ENCODE results near the gene AEBP2.
A peak's percentile ranks its signal among the peaks of the same experiment; 100 is the strongest.

The AEBP2 gene

GRCh38 chr12:19507823-19508222 is 68.5 kb downstream of the AEBP2 start:
- DNase-seq (ENCODE audit: low spot score), result no peak

GRCh38 chr12:19510461-19510860 is 71.2 kb downstream of the AEBP2 start:
- no peak for DNase-seq (ENCODE audit: low spot score)

DNA sequence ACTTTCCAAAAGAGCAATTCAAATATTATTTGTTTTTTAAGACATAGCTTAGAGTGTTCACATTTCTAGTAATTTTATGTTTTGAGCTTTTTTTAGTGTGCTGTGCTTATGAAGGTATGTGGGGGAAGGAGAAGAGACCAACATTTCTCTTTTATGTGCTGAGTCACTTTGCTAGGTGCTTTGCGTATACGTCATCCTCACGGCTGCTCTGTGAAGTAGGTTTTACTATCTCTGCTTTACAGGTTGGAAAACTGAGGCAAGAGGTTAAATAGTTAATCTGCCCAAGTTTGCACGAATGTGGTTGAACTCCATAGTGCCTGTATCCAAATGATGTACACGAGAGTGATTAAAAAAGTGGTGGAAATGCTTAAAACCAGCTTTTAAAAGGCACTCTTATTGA is 75.9 kb downstream of the AEBP2 start:
- DNase-seq (ENCODE audit: low spot score), result no peak

- no peak for DNase-seq (ENCODE audit: low spot score)
Measured at GRCh38 chr12:19517583-19517982, 78.3 kb downstream of the AEBP2 start.

DNA sequence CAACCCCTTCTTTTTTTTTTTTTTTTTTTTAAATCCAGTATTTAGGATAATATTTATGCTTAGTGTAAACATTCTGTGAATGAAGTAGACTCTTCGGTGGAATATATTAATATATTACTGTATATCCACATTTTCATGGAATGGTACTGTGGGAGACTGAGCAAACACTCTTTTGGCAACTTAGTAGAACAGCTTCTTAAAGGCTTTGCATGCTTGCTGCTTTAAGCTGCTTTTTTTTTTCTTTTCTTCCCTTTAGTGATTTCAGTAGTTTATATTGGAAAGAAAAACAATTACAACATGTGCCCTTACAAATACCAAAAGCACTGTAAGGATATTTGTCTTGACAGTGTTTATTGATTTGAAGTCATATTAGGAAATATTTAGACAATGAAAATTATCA is 78.9 kb downstream of the AEBP2 start:
- DNase-seq (ENCODE audit: low spot score), result no peak

DNA sequence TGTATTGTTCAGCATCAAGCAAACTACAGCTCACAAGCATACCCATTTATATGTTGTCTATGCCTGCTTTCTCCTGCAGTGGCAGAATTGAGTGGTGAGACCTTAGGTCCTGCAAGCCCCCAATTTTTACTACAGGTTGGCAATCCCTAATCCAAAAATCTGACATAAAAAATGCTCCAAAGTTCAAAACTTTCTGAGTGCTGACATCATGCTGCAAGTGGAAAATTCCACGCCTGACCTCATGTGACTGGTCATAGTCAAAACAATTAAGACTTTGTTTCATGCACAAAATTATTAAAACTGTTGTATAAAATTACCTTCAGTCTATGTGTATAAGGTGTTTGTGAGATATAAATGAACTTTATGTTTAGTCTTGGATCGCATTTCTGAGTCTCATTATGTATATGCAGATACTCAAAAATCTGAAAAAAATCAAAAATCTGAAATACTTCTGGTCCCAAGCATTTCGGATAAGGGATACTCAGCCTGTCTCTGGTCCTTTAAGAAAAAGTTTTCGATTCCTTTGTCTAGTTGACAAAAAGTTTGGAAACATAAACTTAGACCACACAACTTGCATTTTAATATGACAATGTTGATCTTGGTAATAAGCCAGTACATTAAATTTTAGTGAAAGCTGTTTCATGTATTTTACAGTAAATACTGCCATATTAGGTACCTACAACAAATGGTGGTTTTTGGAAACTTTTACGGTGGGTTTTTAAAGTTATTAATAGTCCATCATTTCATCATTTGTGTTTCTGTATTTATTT is 81.5 kb downstream of the AEBP2 start:
- DNase-seq (ENCODE audit: low spot score), result no peak

GRCh38 chr12:19525274-19525673 is 86.0 kb downstream of the AEBP2 start:
- DNase-seq (ENCODE audit: low spot score), result no peak

- DNase-seq (ENCODE audit: low spot score), result no peak
Measured at GRCh38 chr12:19527866-19528265, 88.6 kb downstream of the AEBP2 start.

- no peak for DNase-seq (ENCODE audit: low spot score)
Measured at GRCh38 chr12:19528750-19529149, 89.5 kb downstream of the AEBP2 start.

DNA sequence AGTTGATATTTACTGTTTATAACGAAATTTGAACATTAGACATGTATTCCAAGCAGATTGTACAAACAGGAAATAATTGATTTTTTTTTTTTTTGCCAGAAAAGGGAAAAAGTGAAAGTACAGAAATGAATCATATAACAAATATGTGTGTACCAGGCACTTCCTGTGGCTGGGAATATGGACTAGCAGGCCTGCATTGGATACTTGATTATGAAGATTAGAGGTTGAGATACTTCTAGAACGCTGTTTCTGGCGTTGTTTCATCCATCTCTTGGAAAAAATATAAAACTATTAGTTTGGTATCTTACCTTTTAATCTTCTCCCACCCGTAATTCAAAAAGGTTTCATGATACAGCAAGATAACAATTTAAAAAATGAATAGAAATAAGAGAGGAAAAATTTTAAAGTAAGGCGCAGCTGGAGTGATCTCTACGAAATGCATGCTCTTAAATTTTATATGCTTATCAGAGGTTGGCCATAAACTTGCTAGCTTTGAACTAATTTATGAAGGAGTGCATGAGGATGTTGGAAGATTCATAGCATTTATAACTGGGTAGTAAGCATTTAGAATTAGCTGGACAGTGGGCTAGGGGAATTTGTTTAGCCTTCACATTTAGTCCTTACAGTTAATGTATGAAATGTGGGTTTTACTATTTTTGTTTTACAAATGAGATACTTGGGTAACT is 90.8 kb downstream of the AEBP2 start:
- no peak for DNase-seq (ENCODE audit: low spot score)

DNA sequence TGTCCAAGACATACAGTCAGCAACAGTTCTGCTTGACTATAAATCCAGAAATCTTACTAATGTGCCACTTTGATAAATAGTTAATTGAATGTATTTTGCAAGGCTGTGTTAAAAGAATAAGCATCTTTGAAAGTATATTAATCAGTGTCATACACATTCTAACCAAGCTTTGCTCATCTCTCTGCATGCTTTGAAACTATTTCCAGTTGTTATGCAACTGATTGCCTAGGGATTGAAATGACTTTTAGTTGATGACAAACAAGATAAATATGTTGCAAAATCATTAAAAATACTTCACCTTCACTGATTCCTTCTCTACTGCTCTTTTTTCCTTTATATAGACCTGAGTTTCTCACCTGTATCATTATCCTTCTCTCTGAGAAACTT is 91.3 kb downstream of the AEBP2 start:
- DNase-seq (ENCODE audit: low spot score), result no peak

GRCh38 chr12:19533567-19533966 is 94.3 kb downstream of the AEBP2 start:
- no peak for DNase-seq (ENCODE audit: low spot score)

- no peak for DNase-seq (ENCODE audit: low spot score)
Measured at GRCh38 chr12:19539071-19539470, 99.8 kb downstream of the AEBP2 start.

DNA sequence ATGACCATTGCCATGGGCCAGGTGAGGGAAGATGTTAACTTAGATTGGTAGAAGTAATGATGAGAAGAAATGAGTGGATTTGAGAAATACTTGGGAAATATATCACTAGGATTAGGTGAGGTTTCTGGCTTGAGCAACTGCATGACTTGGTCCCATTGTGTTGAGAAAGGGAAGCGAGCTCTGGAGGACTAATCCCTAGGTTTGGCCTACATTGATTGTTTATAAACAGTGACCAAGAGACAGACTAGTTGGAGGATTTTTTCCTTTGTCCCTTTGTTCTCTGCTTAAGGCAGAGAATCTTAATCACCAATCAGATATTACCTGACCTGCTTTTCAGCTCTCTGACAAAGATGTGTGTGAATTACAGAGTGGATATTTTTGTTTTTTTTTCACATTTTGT is 100.5 kb downstream of the AEBP2 start:
- no peak for DNase-seq (ENCODE audit: low spot score)

GRCh38 chr12:19542606-19543005 is 103.3 kb downstream of the AEBP2 start:
- no peak for DNase-seq (ENCODE audit: low spot score)

DNA sequence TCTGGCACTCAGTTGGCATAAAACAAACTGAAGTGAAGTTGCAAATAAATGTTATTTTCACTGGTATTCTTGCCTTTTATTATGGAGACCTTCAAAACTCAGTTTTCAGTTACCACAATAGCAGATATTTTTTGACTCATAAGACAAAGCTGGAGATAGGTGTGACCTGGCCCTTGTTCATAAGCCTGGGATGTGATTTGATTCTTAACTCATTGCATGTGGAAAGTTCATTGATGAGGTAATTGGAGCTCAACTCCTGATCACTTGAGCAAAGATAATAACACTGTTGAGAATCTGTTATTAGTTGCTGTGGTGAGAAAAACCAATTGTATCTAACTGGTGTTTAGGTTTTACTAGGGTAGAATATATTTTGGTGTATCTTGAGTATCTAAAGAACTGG is 105.1 kb downstream of the AEBP2 start:
- DNase-seq (ENCODE audit: low spot score), result no peak

DNA sequence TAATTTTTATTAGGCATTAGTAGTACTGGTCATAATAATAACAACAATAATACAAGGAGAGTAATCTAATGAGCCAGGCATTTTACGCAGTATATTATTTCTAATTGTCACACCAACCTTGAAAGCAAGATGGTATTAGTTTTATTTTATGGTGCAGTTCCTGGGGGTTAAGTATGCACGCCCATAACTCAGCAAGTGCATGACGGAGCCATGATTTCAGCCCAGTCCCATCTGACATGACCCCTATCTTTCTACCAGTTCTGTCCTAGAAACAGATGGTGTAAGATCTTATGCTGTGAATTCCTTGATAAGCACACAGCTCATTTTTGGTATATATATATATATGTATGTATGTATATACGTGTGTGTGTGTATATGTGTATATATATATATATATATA is 106.0 kb downstream of the AEBP2 start:
- DNase-seq (ENCODE audit: low spot score), result no peak

DNA sequence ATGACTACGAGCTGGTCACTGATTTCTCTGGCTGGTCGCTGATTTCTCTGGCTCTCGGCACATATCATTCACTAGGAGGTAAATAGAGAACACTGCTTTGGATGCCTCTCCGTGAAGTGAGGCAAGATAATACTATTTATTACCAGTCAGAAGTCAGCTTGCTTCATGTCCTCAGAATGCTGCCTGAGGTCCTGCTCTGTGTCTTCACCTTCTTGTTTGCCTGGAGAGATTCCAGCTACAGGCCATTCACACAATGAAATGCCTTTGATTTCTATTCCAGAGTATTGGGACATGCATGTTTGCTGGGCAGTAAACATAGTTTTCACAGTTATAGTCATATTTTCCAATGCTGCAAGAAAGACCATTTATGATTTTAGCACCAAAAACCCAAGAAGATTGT is 106.7 kb downstream of the AEBP2 start:
- DNase-seq (ENCODE audit: low spot score), result no peak

DNA sequence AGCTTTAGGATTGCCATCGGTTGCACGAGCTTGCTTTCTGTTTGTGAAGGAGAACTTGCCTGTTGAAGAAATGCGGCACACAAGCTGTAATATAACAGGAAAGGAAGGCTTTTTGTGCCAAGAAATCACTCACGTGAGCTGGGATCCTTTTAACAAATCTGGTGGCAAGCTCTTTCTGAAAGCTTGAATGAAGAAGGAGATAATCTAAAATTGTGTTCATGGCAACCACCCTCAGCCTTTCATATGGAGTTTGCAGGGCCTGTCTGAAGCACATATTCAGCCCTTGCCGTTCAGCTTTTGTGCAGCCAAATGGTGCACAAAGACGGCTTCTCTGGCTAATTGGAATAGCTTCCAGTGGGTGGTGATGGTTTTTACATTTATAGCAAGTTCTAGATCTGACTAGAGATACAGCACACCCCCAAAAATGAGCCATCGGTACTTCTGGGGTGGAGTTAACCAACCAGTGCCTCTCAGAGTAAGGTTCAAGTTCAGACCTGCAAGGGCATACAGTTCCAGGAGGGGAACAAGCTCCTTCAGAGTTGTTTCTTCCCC is 107.4 kb downstream of the AEBP2 start:
- DNase-seq (ENCODE audit: low spot score), result no peak

DNA sequence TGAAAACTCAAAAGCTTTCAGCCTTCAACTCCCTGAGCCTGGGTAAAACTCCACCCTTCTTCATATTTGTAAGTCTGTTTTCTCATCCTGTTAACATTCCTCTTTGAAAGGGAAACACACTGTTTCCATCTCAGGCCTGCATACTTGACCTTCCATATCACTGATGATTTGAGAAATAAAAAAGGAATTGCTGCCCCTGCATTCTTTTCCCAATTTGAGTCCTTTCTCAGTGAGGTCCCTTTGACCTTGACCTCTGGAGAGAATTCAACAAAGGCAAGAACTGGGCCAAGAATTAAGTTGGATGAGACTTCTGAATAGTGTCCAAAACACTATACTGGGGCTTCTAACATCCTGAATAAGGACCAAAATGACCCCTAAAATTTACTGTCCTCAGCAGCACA is 108.0 kb downstream of the AEBP2 start:
- DNase-seq (ENCODE audit: low spot score), result no peak

GRCh38 chr12:19548834-19549233 is 109.5 kb downstream of the AEBP2 start:
- no peak for DNase-seq (ENCODE audit: low spot score)

GRCh38 chr12:19550626-19551025 is 111.3 kb downstream of the AEBP2 start:
- no peak for DNase-seq (ENCODE audit: low spot score)

DNA sequence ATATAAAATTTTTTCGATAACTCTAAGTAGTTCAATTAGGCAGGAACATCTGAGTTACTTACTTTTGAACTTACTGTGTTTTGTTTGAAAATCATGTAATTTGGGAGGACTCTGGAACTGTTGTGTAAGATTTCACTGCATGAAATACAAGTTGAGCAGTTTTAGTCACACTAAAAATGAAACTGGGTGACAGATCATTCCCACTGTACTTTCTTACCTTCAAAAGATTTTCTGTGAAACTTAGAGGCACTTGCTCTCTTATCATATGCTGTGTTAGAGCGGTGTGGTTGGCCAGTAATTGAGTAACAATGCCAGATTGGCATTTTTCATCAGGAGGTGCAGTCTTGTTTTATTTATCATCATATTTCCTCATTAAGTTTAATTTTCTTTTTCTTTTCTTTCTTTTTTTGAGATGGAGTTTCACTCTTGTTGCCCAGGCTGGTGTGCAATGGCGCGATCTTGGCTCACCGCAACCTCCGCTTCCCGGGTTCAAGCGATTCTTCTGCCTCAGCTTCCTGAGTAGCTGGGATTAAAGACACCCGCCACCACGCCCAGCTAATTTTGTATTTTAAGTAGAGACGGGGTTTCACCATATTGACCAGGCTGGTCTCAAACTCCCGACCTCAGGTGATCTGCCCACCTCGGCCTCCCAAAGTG is 113.3 kb downstream of the AEBP2 start:
- DNase-seq (ENCODE audit: low spot score), result peak; percentile 81

Measured in activated CD4-positive, alpha-beta T cell treated with anti-CD3 and anti-CD28 coated beads, Interleukin-2, Interleukin-4, amounts not matched to agents 100 ng/mL and 50 ng/mL, durations not matched to agents 16 hours and 8 hours (primary cell).